GM19372 (cell line): ENCODE measurements around the gene HOOK2.
"Not testable (repeated sequence)": the region's sequence is repeated elsewhere in the genome, so short reads cannot be mapped to it uniquely, and the experiment has no call there.

Experiments used
- ATAC-seq: cut with Tn5 transposase; IDR thresholded peaks from one replicate; pipeline ENCODE4 v1.9.1; 2021; ENCODE audit warnings: mild to moderate bottlenecking, low read depth, moderate library complexity; ENCODE audit not compliant: unreplicated experiment

The HOOK2 gene

DNA sequence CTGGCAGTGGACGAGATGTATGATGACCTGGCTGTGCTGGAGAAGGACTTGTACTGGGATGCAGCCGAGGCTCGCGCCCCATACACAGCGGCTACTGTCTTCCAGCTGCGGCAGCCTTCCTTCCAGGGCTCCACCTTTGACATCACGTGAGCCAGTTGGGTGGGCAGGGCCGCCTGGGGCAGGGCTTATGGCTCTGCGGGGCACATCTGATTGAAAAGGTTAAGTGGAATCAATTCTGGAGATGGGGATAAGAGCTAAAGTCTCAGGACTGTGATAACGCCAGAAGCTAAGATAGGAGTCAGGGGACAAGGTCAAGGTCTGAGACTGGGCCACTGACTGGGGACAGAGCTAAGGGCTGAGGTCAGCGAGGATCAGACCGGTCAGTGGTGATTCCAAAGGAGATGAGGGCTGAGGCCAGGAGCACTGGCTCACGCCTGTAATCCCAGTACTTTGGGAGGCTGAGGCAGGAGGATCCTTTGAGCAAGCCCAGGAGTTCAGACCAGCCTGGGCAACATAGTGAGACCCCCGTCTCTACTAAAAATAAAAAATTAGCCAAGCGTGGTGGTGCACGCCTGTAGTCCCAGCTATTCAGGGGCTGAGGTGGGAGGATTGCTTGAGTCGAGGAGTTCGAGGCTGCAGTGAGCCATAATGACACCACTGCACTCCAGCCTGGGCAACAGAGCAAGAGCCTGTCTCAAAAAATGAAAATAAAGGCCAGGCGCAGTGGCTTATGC is 19.0 kb downstream of the HOOK2 start:
- ATAC-seq, result no peak

DNA sequence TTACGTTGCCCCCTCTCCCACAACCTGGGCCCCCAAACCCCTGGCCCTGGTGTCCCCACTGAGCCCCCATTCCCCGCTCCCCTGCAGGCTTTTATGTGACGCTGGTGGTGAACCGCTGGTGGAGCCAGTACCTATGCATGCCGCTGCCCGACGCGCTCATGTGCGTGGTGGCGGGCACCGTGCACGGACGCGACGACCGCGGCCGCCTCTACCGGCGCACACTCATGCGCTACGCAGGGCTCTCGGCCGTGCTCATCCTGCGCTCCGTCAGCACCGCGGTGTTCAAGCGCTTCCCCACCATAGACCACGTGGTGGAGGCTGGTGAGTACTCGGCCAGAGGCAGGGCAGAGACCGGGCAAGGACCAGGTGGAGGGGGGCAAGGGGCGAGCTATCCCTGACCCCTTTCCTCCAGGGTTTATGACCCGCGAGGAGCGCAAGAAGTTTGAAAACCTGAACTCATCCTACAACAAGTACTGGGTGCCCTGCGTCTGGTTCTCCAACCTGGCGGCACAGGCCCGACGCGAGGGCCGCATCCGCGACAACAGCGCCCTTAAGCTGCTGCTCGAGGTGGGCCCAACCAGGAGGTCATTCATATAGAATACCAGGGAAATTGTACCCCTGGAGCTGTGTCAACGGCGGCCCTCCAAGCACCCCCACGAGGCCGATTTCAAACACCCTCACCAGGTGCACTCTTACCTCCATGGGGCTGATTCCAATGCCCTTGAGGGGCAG is 20.7 kb downstream of the HOOK2 start:
- ATAC-seq, result no peak

DNA sequence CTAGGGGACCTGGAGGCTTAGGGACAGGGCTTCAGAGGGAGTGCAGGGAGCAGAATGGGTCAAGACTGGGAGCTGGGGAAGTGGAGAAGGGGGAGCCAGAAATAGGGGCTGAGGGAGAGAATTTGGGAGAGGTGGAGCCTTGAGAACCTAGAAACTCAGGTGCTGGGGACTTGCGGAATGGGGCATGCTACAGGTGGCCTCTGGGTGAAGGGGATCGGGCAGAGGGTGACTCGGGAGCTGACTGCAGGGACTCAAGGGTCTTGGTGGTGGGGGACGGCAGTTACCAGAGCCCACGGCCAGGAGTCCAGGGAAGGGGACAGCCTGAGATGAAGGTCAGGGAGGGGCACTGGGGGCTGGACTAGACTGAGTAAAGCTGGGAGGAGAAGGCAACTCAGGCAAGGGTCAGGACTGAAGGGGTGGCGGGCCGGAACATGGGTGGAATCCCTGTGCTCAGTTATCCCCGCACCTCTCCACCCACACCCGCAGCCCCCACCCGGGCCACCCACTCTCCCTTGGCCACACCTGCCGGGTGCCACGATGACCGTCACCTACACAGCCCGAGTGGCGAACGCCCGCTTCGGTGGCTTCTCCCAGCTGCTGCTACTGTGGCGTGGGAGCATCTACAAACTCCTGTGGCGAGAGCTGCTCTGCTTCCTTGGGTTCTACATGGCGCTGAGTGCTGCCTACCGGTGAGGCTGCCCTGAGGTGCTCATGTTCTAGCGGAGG is 23.1 kb downstream of the HOOK2 start:
- ATAC-seq, result no peak

DNA sequence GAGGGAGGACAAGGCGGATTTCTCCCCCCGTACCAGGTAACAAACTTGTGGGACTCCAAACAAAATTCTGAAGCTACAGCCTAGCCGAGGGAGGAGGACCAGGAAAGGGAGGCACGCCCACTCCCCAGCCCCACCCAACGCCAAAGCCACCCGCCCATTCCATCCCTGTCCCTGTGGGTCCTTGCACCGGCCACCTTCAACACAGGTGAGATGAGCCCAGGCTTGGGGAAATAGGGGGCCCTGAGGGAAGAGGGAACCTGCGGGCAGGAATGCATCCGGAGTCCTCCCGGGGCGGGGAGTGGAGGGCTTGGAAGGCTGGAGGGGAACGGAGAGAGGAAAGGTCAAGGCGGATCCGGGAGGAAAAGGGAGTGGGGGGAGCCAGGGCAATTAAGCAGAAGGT is 23.7 kb downstream of the HOOK2 start, which contains the start of gene BEST2:
BEST2 (plus strand) TSS at position 157 of the 400 bp plus-strand sequence. CDS start 802 bp downstream, outside the sequence.
- ATAC-seq, result no peak

DNA sequence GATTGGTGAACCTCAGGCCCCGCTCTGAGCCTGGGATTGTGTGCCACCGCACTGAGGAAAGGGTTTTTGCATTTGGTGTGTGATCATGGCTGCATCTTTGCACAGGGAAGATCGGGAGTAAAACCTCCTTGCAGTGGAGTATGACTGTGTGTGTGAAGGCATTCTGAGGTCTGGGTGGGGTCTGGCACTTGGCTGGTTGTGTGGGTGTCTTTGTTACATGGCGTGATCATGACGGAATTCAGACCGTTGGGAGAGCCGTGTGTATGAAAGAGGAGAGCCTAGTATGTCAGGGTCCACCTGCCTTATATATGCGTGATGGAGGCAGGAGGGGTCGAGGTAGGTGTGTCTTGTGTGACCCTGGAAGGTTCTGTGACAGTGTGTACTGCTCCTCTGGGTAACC is 24.5 kb downstream of the HOOK2 start:
- ATAC-seq, result no peak

DNA sequence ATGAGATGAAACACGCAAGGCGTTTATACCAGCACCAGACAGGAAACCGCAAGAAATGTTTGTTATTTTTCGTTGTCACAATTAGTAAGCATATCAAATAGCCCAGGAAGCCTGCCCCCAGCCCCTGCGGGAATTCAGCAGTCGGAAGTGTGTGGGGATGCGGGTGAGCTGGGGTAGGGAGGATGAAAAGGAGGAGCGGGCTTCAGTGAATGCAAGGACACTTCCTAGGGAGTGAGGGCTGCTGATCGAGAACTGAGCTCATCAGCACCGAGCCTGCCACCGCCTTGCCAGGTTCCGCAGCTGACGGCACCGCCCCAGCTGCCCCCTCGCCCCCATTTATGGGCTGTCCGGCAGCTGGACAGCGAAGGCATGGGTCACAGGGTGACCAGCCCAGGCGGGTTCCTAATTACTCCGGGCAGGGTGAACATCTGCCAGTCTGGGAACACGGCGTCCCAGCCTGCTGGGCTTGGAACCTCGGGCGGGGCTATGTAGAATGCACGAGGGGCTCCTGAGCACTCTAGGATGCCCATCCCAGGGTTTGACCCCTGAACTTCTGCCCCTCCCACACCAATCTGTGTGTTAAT is 25.3 kb downstream of the HOOK2 start:
- no peak for ATAC-seq

DNA sequence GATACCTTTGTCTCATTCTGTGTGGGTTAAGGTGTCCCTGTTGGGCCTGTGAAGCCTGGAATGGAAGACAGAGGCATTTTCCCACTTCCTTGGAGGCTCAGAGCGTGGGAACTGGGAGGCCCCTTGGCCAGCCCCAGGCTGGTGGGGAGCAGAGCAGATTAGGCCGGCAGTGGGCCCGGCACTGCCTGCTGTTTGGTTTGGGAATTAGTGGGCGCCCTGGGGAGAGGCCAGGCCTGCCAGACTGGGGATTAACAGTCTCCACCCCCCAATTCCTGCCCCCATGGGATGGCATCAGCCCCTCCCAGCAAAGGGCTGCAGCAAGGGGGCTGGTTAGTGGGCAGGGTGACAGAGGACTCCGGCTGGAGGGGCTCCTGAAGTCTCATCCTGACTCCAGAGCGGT is 26.9 kb downstream of the HOOK2 start:
- ATAC-seq, result no peak

DNA sequence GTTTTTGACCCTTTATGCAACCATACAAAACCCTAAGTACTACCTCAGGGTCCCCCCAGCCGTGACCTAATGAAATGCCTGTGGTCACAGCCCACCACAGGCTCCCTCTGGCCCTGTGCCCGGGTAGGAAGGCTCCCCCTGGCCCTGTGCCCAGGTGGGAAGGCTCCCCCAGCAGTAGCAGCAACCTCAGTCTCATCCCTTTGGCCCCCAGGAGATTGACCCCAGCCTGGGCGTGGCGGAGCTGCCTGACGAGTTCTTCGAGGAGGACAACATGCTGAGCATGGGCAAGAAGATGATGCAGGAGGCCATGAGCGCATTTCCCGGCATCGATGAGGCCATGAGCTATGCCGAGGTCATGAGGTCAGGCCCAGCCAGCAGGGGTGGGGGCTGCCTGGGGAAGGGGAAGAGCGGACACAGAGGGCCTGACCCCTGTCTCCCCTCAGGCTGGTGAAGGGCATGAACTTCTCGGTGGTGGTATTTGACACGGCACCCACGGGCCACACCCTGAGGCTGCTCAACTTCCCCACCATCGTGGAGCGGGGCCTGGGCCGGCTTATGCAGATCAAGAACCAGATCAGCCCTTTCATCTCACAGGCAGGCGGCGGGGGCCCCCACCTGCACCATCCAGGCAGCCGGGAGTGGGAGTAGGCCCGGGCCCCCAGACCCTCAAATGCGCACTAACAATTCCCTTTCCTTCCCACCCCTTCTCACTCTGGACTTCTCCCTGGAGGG is 30.0 kb downstream of the HOOK2 start:
- ATAC-seq, result no peak

DNA sequence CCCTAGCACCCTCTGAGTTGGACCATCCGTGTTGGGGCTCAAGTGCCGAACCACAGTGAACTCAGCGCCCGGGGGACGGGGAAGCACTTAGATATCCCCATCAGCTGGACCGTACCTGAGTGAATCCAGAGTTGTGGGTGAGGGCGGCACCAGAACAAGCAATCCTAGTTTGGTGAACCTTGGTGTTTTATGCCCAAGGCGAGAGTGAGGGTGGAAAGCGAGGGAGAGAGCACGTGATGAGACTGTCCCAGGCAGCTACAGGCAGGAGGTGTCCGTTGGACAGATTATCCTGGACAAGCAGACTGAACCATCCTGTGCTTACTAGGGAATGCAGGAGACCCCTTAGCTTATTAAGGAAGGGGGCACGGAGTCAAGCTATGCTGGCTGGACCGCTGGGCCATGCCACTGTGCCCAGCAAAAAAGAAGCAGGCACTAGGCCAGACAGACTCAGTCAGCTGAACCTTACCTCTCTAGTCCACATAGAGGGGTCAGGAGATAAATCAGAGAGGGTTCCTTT is 37.5 kb downstream of the HOOK2 start:
- ATAC-seq, result no peak

DNA sequence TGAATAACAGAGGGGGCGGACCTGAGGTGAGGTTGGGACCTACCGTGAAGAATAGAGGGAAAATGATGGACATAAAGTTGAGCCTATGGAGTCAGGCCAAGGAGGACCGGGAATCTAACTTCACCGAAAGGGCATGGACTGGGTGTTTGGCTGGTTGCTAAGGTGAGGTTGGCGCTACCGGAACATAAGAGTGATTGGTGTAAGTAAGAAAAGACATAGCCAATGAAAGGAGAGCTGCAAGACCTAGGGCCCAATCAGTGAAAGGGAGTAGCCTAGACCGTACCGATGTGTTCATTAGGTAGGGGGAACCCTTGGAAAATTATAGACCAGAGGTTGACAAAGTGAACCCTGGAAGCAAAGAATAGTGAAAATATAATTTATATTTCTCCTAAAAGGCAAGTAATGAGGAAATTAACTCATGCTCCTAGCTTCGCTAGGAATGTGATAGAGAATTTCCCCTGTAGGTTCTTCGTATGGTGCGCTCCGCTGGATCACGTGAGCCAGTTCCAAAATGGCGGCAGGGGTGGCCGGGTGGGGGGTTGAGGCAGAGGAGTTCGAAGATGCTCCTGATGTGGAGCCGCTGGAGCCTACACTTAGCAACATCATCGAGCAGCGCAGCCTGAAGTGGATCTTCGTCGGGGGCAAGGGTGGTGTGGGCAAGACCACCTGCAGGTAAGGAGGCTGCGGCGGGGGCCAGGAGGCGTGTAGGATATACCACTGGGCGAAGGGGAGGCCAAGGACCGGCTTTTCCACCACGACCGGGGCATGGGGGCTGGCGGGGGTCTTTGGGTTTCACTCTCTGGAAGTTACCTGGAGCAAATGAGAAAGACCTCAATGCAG is 38.1 kb downstream of the HOOK2 start, which contains the start of gene GET3:
GET3 (plus strand) TSS at position 503 of the 840 bp plus-strand sequence; CDS start at position 512, 9 bp downstream.
- ATAC-seq, result peak; percentile 68

DNA sequence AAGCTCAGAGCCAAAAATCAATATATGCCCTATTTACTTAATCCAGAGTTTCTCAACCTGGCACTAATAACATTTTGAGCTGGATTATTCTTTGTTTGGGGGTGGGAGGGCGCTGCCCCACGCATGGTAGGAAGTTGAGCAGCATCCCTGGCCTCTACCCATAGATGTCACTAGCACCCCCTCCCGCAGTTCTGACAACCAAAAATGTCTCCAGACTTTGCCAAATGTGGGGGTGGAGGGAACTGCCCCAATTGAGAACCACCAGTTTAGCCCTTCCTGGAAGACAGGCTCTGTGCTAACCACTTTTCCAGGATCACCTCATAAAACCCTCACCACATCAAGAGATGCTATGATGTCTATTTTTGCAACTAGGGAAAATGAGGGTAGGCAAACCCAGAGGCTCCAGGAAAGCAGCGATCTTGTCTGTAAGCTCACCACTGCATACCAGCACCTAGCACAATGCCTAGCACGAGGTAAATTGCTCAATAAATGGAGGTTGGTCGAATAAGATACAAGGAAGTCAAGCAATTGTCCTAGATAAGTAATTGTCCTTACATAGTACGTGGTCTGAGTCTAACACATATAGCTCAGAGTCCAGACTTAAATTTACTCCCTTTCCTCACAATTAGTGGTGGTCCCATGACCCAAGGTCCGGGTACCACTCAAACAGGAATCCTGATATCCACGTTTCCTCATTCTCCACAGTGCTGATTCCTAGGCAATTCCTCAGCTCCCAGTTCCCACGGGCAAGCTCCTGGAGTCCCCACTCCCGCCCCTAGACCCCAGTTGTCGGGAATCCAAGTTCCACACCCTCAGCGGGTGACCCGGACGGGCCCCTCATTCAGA is 41.8 kb downstream of the HOOK2 start:
- no peak for ATAC-seq

DNA sequence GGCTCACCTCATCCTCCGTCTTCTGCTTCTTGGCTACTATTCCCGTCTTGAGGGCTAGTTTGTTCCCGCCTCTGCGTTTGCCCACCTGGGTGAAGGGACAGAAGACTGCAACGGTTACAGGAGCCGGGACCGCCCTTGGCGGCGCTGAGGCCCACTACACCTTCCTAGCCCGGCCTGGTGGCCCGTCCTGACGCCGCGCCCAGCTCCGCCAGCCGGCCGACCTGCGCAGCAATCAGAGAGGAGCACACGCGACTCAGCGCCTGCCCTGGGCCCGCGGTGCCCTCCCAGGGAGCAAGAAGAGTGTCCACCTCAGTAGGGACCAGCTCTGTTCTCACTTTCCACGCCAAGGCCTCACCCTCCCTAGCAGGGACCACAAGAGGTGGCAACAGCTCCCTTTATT is 44.0 kb downstream of the HOOK2 start:
- no peak for ATAC-seq

DNA sequence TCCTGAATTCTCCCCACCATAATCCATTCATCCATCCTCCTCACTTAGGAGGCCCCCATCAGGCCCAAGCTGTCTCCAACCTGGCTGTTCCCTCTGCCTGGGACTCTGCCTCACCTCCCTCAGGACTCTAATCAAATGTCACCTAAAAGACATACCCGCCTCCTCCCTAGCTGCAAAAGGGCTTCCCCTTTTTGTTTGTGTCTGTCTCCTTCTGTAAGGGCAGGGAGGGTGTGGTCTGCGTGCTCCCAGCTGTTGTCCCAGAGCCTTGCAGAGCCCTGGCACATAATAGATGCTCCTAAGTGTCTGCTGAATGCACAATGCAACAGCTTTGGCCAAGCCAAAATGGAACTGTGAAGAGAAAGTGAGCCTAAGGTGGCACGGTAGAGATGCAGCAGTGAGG is 45.3 kb downstream of the HOOK2 start:
- ATAC-seq, result no peak

DNA sequence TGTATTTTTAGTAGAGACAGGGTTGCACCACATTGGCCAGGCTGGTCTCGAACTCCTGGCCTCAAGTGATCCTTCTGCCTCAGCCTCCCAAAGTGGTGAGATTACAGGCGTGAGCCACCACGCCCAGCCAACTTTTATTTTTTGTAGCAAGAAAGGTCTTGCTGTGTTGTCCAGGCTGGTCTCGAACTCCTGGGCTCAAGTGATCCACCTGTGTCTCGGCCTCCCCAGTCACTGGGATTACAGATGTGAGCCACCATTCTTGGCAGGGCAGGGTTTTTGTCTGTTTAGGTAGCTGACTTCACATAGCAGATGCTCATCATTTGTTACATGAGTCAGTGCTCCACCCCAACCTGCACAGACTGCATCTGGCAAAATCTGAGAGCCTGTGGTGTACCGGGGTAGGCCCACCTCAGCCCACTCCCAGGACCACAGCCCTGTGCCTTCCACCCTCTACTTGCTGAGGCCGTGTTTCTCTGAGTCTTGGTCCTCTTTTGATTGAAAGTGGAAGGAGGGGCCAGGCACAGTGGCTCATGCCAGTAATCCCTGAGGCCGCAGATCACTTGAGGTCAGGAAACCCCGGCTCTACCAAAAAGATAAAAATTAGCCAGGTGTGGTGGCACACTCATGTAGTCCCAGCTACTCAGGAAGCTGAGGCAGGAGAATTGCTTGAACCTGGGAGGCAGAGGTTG is 47.5 kb downstream of the HOOK2 start:
- ATAC-seq, result no peak

DNA sequence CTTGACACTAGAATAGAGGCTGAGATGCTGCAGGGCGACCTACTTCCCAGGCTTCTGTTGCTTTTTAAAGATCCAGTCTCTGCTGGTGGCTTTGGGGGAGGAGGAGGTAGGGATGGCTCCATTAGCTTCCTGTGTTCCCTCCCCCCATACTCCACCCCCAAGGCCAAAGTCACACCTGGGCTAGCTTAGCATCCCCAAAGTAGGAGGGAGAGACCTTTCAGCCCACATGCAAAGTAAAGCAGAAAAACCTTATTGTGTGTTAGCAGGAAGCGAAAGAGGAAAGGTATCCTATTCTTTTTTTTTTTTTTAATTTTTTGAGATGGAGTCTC is 48.4 kb downstream of the HOOK2 start:
- no peak for ATAC-seq

DNA sequence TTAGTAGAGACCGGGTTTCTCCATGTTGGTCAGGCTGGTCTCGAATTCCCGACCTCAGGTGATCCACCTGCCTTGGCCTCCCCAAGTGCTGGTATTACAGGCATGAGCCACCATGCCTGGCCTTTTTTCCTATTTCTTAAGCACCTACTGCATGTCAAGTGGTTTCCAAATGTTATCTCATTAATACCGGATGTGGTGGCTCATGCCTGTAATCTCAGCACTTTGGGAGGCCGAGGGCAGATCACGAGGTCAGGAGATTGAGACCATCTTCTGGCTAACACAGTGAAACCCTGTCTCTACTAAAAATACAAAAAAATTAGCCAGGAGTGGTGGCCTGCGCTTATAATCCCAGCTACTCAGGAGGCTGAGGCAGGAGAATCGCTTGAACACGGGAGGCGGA is 49.7 kb downstream of the HOOK2 start:
- not testable (repeated sequence) for ATAC-seq

DNA sequence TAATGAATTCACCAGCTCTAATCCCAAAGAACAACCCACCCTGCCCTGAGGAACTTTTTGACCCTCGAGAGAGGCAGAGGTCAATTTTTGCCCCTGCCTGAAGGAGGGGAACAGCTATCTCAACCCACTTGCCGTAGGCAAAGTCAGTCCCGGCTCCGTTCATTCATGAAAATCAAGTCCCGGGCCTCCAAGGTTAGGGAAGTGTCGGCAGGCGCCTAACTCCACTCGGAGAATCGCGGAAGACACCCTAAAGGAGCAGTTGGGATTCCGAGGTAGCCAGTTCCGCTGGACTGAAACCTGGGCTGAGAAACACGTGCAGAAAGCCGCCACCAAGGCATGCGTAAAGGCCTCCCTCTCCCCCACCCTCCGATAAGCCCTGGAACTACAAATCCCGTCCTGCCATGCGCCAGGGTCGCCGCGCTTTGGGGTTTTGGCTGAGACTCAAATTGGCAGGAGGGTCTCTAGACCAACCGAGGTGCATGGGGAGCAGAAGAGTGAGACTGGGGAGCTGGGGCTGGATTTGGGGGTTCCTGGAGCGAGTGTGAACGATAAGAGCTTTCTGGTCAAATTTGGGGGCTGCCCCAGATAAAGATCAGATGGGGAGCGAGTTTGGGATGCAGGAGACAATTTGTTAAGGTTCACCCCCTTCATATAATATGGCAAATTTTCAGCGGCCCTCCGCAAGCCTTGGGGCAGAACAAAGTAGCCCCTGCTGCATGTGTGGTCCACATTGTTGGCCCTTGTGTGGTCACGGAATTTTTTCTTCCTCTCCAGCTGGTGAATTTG is 51.5 kb downstream of the HOOK2 start, which contains the start of gene TNPO2:
TNPO2 (minus strand) TSS at position 292 of the 786 bp plus-strand sequence. CDS start 2,955 bp downstream, outside the sequence.
- ATAC-seq, result no peak
